Measurements from ENCODE around the gene HOXD8. TPM values are rescaled to one million over a fixed set of nuclear protein-coding genes. Genes with fewer than 3 reads are reported as not detected.

The HOXD8 gene
- polyA plus RNA-seq, 1 of the 3 experiments (the other 2 are of a cell fraction) = 6.4 TPM

DNA sequence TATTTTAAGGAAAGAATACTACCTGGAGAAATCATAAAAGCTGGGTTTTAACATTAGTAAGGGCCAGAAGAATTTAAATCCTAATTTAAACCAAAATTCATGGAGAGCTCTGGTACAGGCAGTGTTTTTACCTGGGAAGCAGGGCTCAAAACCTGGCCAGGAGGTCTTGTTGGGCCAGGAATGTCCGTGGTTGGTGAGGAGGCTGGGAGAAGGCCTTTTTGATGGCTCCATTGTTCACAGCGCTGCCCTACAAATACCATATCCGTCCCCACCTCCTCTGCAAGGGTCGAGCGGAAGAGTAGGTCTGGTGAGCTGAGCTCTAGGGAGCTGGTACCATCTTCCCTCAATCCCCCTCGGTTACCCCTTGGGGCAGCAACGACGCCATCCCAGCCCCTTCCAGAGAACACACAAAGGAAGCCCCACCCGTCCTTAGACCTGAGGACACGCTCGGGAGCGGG is 48.1 kb downstream of the HOXD8 start (continued):
- no peak for TF ChIP-seq YY1 (IDR thresholded peaks at IDR 0.05; ENCODE audit: low read depth)
- TF ChIP-seq NFIC (IDR thresholded peaks at IDR 0.05; ENCODE audit: borderline replicate concordance) = no peak
- no peak for TF ChIP-seq MEF2A (IDR thresholded peaks at IDR 0.05; ENCODE audit: borderline replicate concordance, low read depth)
- TF ChIP-seq CHD2 (IDR thresholded peaks at IDR 0.05; ENCODE audit: low read length, partially characterized antibody) = no peak
- no peak for TF ChIP-seq FOXM1 (IDR thresholded peaks at IDR 0.05; ENCODE audit: low read depth)
- no peak for TF ChIP-seq SIN3A (IDR thresholded peaks at IDR 0.05; ENCODE audit: borderline replicate concordance, low read depth, low read length)
- no peak for TF ChIP-seq TCF12 (IDR thresholded peaks at IDR 0.05)
- no peak for TF ChIP-seq JUND (IDR thresholded peaks at IDR 0.05)

GRCh38 chr2:176178038-176178756 is 48.7 kb downstream of the HOXD8 start:
- Histone ChIP-seq H3K27ac (ENCODE audit: low read depth in 2 of 2, low read length in 1 of 2) (no peak overlapping the region), H3K4me1 (ENCODE audit: control insufficient read depth in 1 of 2, insufficient read depth in 2 of 2, low read depth in 1 of 2, low read length in 1 of 2) (peaks cover 0 to 5% of the 10 kb centered on the region in 2 experiments; a peak in 2 of 4 replicates), H3F3A (replicated peaks; ENCODE audit: insufficient read depth) (no peaks in the 10 kb centered on the region), H3K9me2 (no peaks in the 10 kb centered on the region), H3K27me3 (ENCODE audit: insufficient read depth) (no peaks in the 10 kb centered on the region), H3K9me3 (no peaks in the 10 kb centered on the region), H4K20me1 (ENCODE audit: insufficient read depth) (no peaks in the 10 kb centered on the region), H2AFZ (ENCODE audit: low read depth) (no peak overlapping the region), H3K4me2 (no peak overlapping the region), H3K79me2 (ENCODE audit: insufficient read depth) (no peaks in the 10 kb centered on the region), H3K36me3 (replicated peaks in 1 of 2; ENCODE audit: control insufficient read depth in 1 of 2, insufficient read depth in 2 of 2, low read length in 1 of 2) (no peaks in the 10 kb centered on the region), H3K4me3 (ENCODE audit: low read depth in 2 of 2, low read length in 1 of 2) (no peak overlapping the region), H3K9ac (no peak overlapping the region)
- TF ChIP-seq GABPA (IDR thresholded peaks at IDR 0.05; ENCODE audit: low read depth) (no peak), JUND (IDR thresholded peaks at IDR 0.05) (no peak), FOXJ3 (CRISPR knock-in tag; IDR thresholded peaks at IDR 0.05) (no peak), SIN3A (IDR thresholded peaks at IDR 0.05; ENCODE audit: borderline replicate concordance, low read depth, low read length) (no peak), SMC3 (IDR thresholded peaks at IDR 0.05; ENCODE audit: low read depth, low read length) (no peak), EZH2phosphoT487 (IDR thresholded peaks at IDR 0.05; ENCODE audit: borderline replicate concordance, low read depth) (no peak), TEAD4 (IDR thresholded peaks at IDR 0.05; ENCODE audit: borderline replicate concordance, insufficient read depth) (no peak), YY1 (IDR thresholded peaks at IDR 0.05; ENCODE audit: low read depth) (no peak), POLR2AphosphoS5 (IDR thresholded peaks at IDR 0.05; ENCODE audit: low read depth, low read length) (no peak), FOXM1 (IDR thresholded peaks at IDR 0.05; ENCODE audit: low read depth) (no peak), RXRA (IDR thresholded peaks at IDR 0.05; ENCODE audit: borderline replicate concordance, low read depth) (no peak), MAX (IDR thresholded peaks at IDR 0.05; ENCODE audit: low read depth) (no peak), TAF1 (IDR thresholded peaks at IDR 0.05; ENCODE audit: borderline replicate concordance, low read depth, low read length) (no peak), GATA2 (CRISPR knock-in tag; IDR thresholded peaks at IDR 0.05) (no peak), CHD2 (IDR thresholded peaks at IDR 0.05; ENCODE audit: low read length, partially characterized antibody) (no peak), EP300 (IDR thresholded peaks at IDR 0.05; ENCODE audit: borderline replicate concordance in 1 of 2, low read depth in 1 of 2, low read length in 1 of 2) (no peak)
- TF ChIP-seq, protein P1, sequence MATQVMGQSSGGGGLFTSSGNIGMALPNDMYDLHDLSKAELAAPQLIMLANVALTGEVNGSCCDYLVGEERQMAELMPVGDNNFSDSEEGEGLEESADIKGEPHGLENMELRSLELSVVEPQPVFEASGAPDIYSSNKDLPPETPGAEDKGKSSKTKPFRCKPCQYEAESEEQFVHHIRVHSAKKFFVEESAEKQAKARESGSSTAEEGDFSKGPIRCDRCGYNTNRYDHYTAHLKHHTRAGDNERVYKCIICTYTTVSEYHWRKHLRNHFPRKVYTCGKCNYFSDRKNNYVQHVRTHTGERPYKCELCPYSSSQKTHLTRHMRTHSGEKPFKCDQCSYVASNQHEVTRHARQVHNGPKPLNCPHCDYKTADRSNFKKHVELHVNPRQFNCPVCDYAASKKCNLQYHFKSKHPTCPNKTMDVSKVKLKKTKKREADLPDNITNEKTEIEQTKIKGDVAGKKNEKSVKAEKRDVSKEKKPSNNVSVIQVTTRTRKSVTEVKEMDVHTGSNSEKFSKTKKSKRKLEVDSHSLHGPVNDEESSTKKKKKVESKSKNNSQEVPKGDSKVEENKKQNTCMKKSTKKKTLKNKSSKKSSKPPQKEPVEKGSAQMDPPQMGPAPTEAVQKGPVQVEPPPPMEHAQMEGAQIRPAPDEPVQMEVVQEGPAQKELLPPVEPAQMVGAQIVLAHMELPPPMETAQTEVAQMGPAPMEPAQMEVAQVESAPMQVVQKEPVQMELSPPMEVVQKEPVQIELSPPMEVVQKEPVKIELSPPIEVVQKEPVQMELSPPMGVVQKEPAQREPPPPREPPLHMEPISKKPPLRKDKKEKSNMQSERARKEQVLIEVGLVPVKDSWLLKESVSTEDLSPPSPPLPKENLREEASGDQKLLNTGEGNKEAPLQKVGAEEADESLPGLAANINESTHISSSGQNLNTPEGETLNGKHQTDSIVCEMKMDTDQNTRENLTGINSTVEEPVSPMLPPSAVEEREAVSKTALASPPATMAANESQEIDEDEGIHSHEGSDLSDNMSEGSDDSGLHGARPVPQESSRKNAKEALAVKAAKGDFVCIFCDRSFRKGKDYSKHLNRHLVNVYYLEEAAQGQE (IDR thresholded peaks at IDR 0.05; ENCODE audit: low read depth, low read length) = no peak
- TF ChIP-seq, protein P2, sequence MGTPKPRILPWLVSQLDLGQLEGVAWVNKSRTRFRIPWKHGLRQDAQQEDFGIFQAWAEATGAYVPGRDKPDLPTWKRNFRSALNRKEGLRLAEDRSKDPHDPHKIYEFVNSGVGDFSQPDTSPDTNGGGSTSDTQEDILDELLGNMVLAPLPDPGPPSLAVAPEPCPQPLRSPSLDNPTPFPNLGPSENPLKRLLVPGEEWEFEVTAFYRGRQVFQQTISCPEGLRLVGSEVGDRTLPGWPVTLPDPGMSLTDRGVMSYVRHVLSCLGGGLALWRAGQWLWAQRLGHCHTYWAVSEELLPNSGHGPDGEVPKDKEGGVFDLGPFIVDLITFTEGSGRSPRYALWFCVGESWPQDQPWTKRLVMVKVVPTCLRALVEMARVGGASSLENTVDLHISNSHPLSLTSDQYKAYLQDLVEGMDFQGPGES (IDR thresholded peaks at IDR 0.05; ENCODE audit: low read depth, low read length) = no peak
- no peak for DNase-seq
- POLR2A ChIA-PET = no interaction called here
- WGBS (ENCODE audit: low lambda C conversion rate) = 92% methylated on average over 51 of the region's 68 CpGs
- CTCF ChIA-PET = interaction anchor here (0.7 to 1.2 kb wide), 2 partner anchors 22 to 276 kb away, joined by 3 to 4 read pairs; no protein-coding TSS in a partner anchor

All from SK-N-SH (cell line).